A673 (cell line): ENCODE measurements around the gene ASTN2. TPM values are rescaled to one million over a fixed set of nuclear protein-coding genes. Genes with fewer than 3 reads are reported as not detected.

Source experiments
- BruUV-seq: library from RNA; stranded (reverse); fragments of 400-500 nt; replicated peaks from 2 replicates; lab custom pipeline; 2021; lab: Mats Ljungman, UMichigan
- CTCF ChIA-PET: fragments of 300-600 bp; sonication (Branson Sonifier 250); formaldehyde crosslinking; loops from one replicate; lab custom pipeline; 2022; ENCODE audit warnings: antibody characterized with exemption; lab: Charles Lee
- POLR2A ChIA-PET: fragments of 300-600 bp; sonication (Branson Sonifier 250); formaldehyde crosslinking; loops from one replicate; lab custom pipeline; 2022; ENCODE audit warnings: antibody characterized with exemption; ENCODE audit not compliant: low non-redundant PET; lab: Charles Lee
- DNase-seq: peaks from one replicate; pipeline ENCODE4 v3.0.0-alpha.2; 2015; ENCODE audit warnings: low spot score
- H3K27ac ChIP-seq: fragments of 200-600 bp; sonication (generic); 2 replicates; pipeline ENCODE4 v1.5.1; 2016; ENCODE audit warnings: mixed run types, low read depth, mild to moderate bottlenecking, mixed read lengths, antibody characterized with exemption, low read length; ENCODE audit not compliant: poor library complexity, severe bottlenecking
- H3K27me3 ChIP-seq: fragments of 200-600 bp; sonication (generic); replicated peaks from 2 replicates; pipeline ENCODE4 v1.6.1; 2017; ENCODE audit warnings: mixed run types, low read depth, mild to moderate bottlenecking, mixed read lengths, antibody characterized with exemption, low read length; ENCODE audit not compliant: insufficient read depth, poor library complexity
- H3K36me3 ChIP-seq: fragments of 200-600 bp; sonication (generic); 2 replicates; pipeline ENCODE4 v1.6.1; 2016; ENCODE audit warnings: mixed run types, mild to moderate bottlenecking, mixed read lengths, antibody characterized with exemption, low read length; ENCODE audit not compliant: insufficient read depth, poor library complexity, severe bottlenecking
- H3K4me1 ChIP-seq: fragments of 200-600 bp; sonication (generic); 2 replicates; pipeline ENCODE4 v1.6.1; 2017; ENCODE audit warnings: mixed run types, mild to moderate bottlenecking, mixed read lengths, antibody characterized with exemption, low read length; ENCODE audit not compliant: insufficient read depth, poor library complexity, severe bottlenecking
- H3K4me3 ChIP-seq: fragments of 200-600 bp; sonication (generic); 2 replicates; pipeline ENCODE4 v1.5.1; 2016; ENCODE audit warnings: low read depth, mixed run types, mild to moderate bottlenecking, mixed read lengths, low read length; ENCODE audit not compliant: poor library complexity, severe bottlenecking
- H3K9me3 ChIP-seq: fragments of 200-600 bp; sonication (generic); 2 replicates; pipeline ENCODE4 v1.6.1; 2016; ENCODE audit warnings: mixed run types, low read depth, mild to moderate bottlenecking, mixed read lengths, antibody characterized with exemption, low read length; ENCODE audit not compliant: poor library complexity, severe bottlenecking
- CTCF ChIP-seq: fragments of 300-800, 200-600 bp; sonication (generic); conservative IDR thresholded peaks from 2 replicates; pipeline ENCODE4 v1.5.1; 2017; ENCODE audit warnings: low read depth, mild to moderate bottlenecking, antibody characterized with exemption, low read length, moderate library complexity, mixed read lengths
- EZH2 ChIP-seq: fragments of 200-600 bp; sonication (generic); IDR thresholded peaks from 2 replicates; pipeline ENCODE4 v1.6.1; 2017; ENCODE audit warnings: borderline replicate concordance, low read depth, mild to moderate bottlenecking, mixed read lengths, antibody characterized with exemption, low read length; ENCODE audit not compliant: poor library complexity, severe bottlenecking
- intact Hi-C: fragments of 100-400 bp; cut with micrococcal nuclease; formaldehyde crosslinking; loops from one replicate; pipeline ENCODE4 v1.10.0; 2022; ENCODE audit not compliant: unreplicated experiment
- total RNA-seq: library from RNA; stranded (reverse); gene quantifications from 2 replicates; pipeline ENCODE4 v1.2.3, GENCODE V29; 2021

ASTN2 gene
- total RNA-seq, 1 experiment from 2014 or later: 3.4 TPM

- intact Hi-C loops: no loop called here
- Histone ChIP-seq H3K27ac (no peak overlapping the region), H3K9me3 (no peaks in the 10 kb centered on the region), H3K27me3 (peaks cover 8% of the 10 kb centered on the region), H3K4me3 (no peak overlapping the region), H3K36me3 (no peaks in the 10 kb centered on the region), H3K4me1 (no peaks in the 10 kb centered on the region)
- TF ChIP-seq CTCF: no peak
- no peak for TF ChIP-seq EZH2
- no TSS peak for BruUV-seq
- no peak for DNase-seq
- CTCF ChIA-PET: no interaction called here
- POLR2A ChIA-PET: no interaction called here
These were observed 401.3 kb downstream of the ASTN2 start for GRCh38 chr9:117013440-117013995.

GRCh38 chr9:117010061-117010460 lies 404.8 kb downstream of the ASTN2 start:
- POLR2A ChIA-PET: no interaction called here

GRCh38 chr9:117008876-117009275 lies 406.0 kb downstream of the ASTN2 start:
- Histone ChIP-seq H3K9me3 (no peaks in the 10 kb centered on the region), H3K4me1 (no peaks in the 10 kb centered on the region), H3K36me3 (no peaks in the 10 kb centered on the region), H3K27me3 (peaks cover 5% of the 10 kb centered on the region), H3K4me3 (no peak overlapping the region), H3K27ac (no peak overlapping the region)
- intact Hi-C loops: no loop called here
- BruUV-seq: no TSS peak
- CTCF ChIA-PET: interaction anchor here (0.5 kb wide), 1 partner anchor 271 kb away, joined by 8 read pairs; no protein-coding TSS in a partner anchor
- TF ChIP-seq CTCF (no peak), EZH2 (no peak)
- POLR2A ChIA-PET: no interaction called here
- no peak for DNase-seq

More at GRCh38 chr9:117010061-117010460, 404.8 kb downstream of the ASTN2 start:
- TF ChIP-seq EZH2: no peak
- TF ChIP-seq CTCF: no peak
- Histone ChIP-seq H3K4me3 (no peak overlapping the region), H3K27ac (no peak overlapping the region), H3K4me1 (no peaks in the 10 kb centered on the region), H3K9me3 (no peaks in the 10 kb centered on the region), H3K36me3 (no peaks in the 10 kb centered on the region), H3K27me3 (peaks cover 8% of the 10 kb centered on the region)
- DNase-seq: no peak
- no TSS peak for BruUV-seq
- CTCF ChIA-PET: interaction anchor here (1.0 kb wide), 1 partner anchor 9 kb away, joined by 3 read pairs; no protein-coding TSS in a partner anchor
- intact Hi-C loops: no loop called here
